SK-N-MC (cell line): ENCODE data around the gene FARS2.

Experiments used
- EZH2 ChIP-seq: fragments of 200-600 bp; sonication (generic); IDR thresholded peaks from one replicate; pipeline ENCODE4 v1.6.1; 2017; ENCODE audit warnings: antibody characterized with exemption
- FOXP2 ChIP-seq: optimal IDR thresholded peaks from 2 replicates; pipeline ENCODE3; 2011; ENCODE audit warnings: mild to moderate bottlenecking, moderate library complexity; ENCODE audit not compliant: insufficient read depth; ENCODE audit errors: extremely low read length, control extremely low read depth
- POLR2AphosphoS5 ChIP-seq: IDR thresholded peaks from 2 replicates; pipeline ENCODE4 v1.6.1; 2012; ENCODE audit warnings: mild to moderate bottlenecking, low read depth, low read length, borderline replicate concordance

- TF ChIP-seq EZH2 (no peak), POLR2AphosphoS5 (no peak), FOXP2 (no peak)
Measured at GRCh38 chr6:5238336-5238735, 23.0 kb upstream of the FARS2 start.
